Fibroblast of villous mesenchyme (primary cell): Measurements from ENCODE around the gene SOS1. TPM values are rescaled to one million over a fixed set of nuclear protein-coding genes. Genes with fewer than 3 reads are reported as not detected.
"Not testable (repeated sequence)": the region's sequence is repeated elsewhere in the genome, so short reads cannot be mapped to it uniquely, and the experiment has no call there.

Experiments used
- DNase-seq: peaks from one replicate; pipeline ENCODE4 v3.0.0-alpha.2; 2010; ENCODE audit warnings: low read depth
- H3K4me3 ChIP-seq: 2 replicates; pipeline ENCODE4 v1.5.1; 2011; ENCODE audit warnings: low read depth, mild to moderate bottlenecking, low read length
- CTCF ChIP-seq: IDR thresholded peaks from 2 replicates; pipeline ENCODE4 v1.5.1; 2012; ENCODE audit warnings: low read depth, mild to moderate bottlenecking, low read length; ENCODE audit not compliant: insufficient read depth
- total RNA-seq: library from RNA; depleted of rRNA; stranded (reverse); fragments of >200 nt; gene quantifications from 2 replicates; pipeline ENCODE4 v1.2.3, GENCODE V29; 2012

The SOS1 gene
- total RNA-seq, 1 donor: 21.2 TPM

GRCh38 chr2:39144416-39144815 lies 23.6 kb upstream of the SOS1 start:
- no peak for TF ChIP-seq CTCF
- H3K4me3 ChIP-seq: no peak overlapping the region
- DNase-seq: no peak

GRCh38 chr2:39142904-39143605 lies 22.2 kb upstream of the SOS1 start:
- no peak overlapping the region for H3K4me3 ChIP-seq
- TF ChIP-seq CTCF: no peak
- no peak for DNase-seq

GRCh38 chr2:39141334-39142271 lies 20.8 kb upstream of the SOS1 start:
- no peak for TF ChIP-seq CTCF
- DNase-seq: no peak
- H3K4me3 ChIP-seq: no peak overlapping the region

- not testable (repeated sequence) for H3K4me3 ChIP-seq, DNase-seq
Measured at GRCh38 chr2:39140948-39141333, 20.1 kb upstream of the SOS1 start.

- TF ChIP-seq CTCF: no peak
- DNase-seq: peak; percentile 54
- H3K4me3 ChIP-seq: no peak overlapping the region
Measured at GRCh38 chr2:39140322-39140847, 19.5 kb upstream of the SOS1 start.

- peak; percentile 46 for DNase-seq
- no peak for TF ChIP-seq CTCF
- no peak overlapping the region for H3K4me3 ChIP-seq
Measured at GRCh38 chr2:39139511-39140237, 18.8 kb upstream of the SOS1 start.
